Body of pancreas (tissue), 4 donors: ENCODE measurements around the gene SERPINA5. TPM values are rescaled to one million over a fixed set of nuclear protein-coding genes. Genes with fewer than 3 reads are reported as not detected.

Experiments
- ATAC-seq: fragments of 150-250 bp; one replicate; pipeline ENCODE4 v1.9.1; 2016
- DNase-seq, 4 donors: peaks; one replicate each; pipeline ENCODE4 v3.0.0-alpha.2; 2019
- H3K27ac ChIP-seq, 4 donors: fragments of 200-600 bp; sonication (generic); 1 replicate in 3 of 4; 2 replicates in 1 of 4; pipeline versions ENCODE4 v1.5.1 to v1.6.1; 2016 to 2019; ENCODE audit warnings: mild to moderate bottlenecking in 1 of 4, mixed read lengths in 1 of 4, moderate library complexity in 1 of 4
- H3K27me3 ChIP-seq, 2 donors: fragments of 200-600 bp; sonication (generic); one replicate each; pipeline ENCODE4 v1.6.0; 2016; ENCODE audit warnings: mild to moderate bottlenecking in 1 of 2
- H3K36me3 ChIP-seq, 2 donors: fragments of 200-600 bp; sonication (generic); replicated peaks in 1 of 2; 2 replicates each; pipeline ENCODE4 v1.5.1; 2016; ENCODE audit warnings: low read depth in 2 of 2; ENCODE audit not compliant: insufficient read depth in 1 of 2
- H3K4me1 ChIP-seq: fragments of 200-600 bp; sonication (generic); one replicate; pipeline ENCODE4 v1.6.0; 2016
- H3K4me3 ChIP-seq, 2 donors: fragments of 200-600 bp; sonication (generic); 1 replicate in 1 of 2; 2 replicates in 1 of 2; pipeline ENCODE4 v1.5.1; 2016 to 2019
- H3K9me3 ChIP-seq, 3 donors: fragments of 200-600 bp; sonication (generic); 1 replicate in 2 of 3; 2 replicates in 1 of 3; pipeline ENCODE4 v1.5.1; 2016
- CTCF ChIP-seq, 7 experiments: fragments of 450-650 bp in 4 of 7; fragments of 200-600 bp in 3 of 7; sonication (generic) in 3 of 7; IDR thresholded peaks; one replicate each; pipeline ENCODE4 v1.5.1; 2016 to 2019; ENCODE audit warnings: antibody characterized with exemption in 7 of 7
- POLR2A ChIP-seq, 3 donors: fragments of 450-650 bp; IDR thresholded peaks; one replicate each; pipeline ENCODE4 v1.6.1; 2016; ENCODE audit warnings: antibody characterized with exemption in 3 of 3, mild to moderate bottlenecking in 2 of 3
- WGBS, 2 donors: methylation state at CpG; one replicate each; pipeline ENCODE4 v1.1.5; 2017; 5-methylcytosine and 5-hydroxymethylcytosine counted together
- intact Hi-C: fragments of 100-400 bp; cut with DNase I; formaldehyde crosslinking; loops from one replicate; pipeline ENCODE4 v1.15.1; 2023
- total RNA-seq, 2 donors: library from RNA; depleted of rRNA; stranded (reverse); fragments of >200 nt; gene quantifications; one replicate each; pipeline ENCODE4 v1.1.0, GENCODE V29; 2016

SERPINA5 gene
- total RNA-seq, 2 donors from 2014 or later = 76.0 to 101 TPM

- peaks cover 65% of the 10 kb centered on the region for H3K4me1 ChIP-seq
- DNase-seq (peak in 3 of 4 donors; percentile 33 to 60 (median 45)), ATAC-seq (peak; percentile 16)
- peaks cover 4 to 5% of the 10 kb centered on the region in 2 donors for H3K36me3 ChIP-seq
- TF ChIP-seq POLR2A (IDR thresholded peaks at IDR 0.05) (no peak), CTCF (IDR thresholded peaks at IDR 0.05) (no peak)
- no peaks in the 10 kb centered on the region for H3K9me3 ChIP-seq
- WGBS, 2 donors = 65 to 70% methylated on average over 5 to 6 of the region's 6 CpGs
- intact Hi-C loops = no loop called here
- no peaks in the 10 kb centered on the region for H3K27me3 ChIP-seq
- peak overlapping the region; percentile 44 to 75 (median 66) for H3K27ac ChIP-seq
- no peak overlapping the region for H3K4me3 ChIP-seq
Observed at GRCh38 chr14:94571950-94572349, 9.3 kb upstream of the SERPINA5 start.

GRCh38 chr14:94572637-94573303 lies 8.5 kb upstream of the SERPINA5 start:
- peak; percentile 66 for ATAC-seq

GRCh38 chr14:94573475-94574277 lies 7.5 kb upstream of the SERPINA5 start:
- H3K4me1 ChIP-seq = peaks cover 69% of the 10 kb centered on the region
- ATAC-seq (no peak), DNase-seq (peak in 1 of 4 donors; percentile 6)
- TF ChIP-seq CTCF (IDR thresholded peaks at IDR 0.05) (no peak), POLR2A (IDR thresholded peaks at IDR 0.05) (no peak)
- no peaks in the 10 kb centered on the region for H3K27me3 ChIP-seq
- 79 to 86% methylated on average over 6 of the region's 6 CpGs for WGBS, 2 donors
- peak overlapping the region; percentile 57 to 75 (median 66) for H3K27ac ChIP-seq
- no peaks in the 10 kb centered on the region for H3K9me3 ChIP-seq
- intact Hi-C loops = no loop called here
- H3K4me3 ChIP-seq = no peak overlapping the region
- H3K36me3 ChIP-seq = peaks cover 3 to 4% of the 10 kb centered on the region in 2 donors

More at GRCh38 chr14:94572637-94573303, 8.5 kb upstream of the SERPINA5 start:
- intact Hi-C loops = no loop called here
- peak in 2 of 4 donors; percentile 25 to 61 for DNase-seq
- H3K27me3 ChIP-seq = no peaks in the 10 kb centered on the region
- no peak overlapping the region for H3K4me3 ChIP-seq
- 13 to 18% methylated on average over 7 of the region's 7 CpGs for WGBS, 2 donors
- TF ChIP-seq CTCF (IDR thresholded peaks at IDR 0.05) (no peak), POLR2A (IDR thresholded peaks at IDR 0.05) (no peak)
- H3K4me1 ChIP-seq = peaks cover 69% of the 10 kb centered on the region
- peak overlapping the region; percentile 57 to 75 (median 66) for H3K27ac ChIP-seq
- H3K9me3 ChIP-seq = no peaks in the 10 kb centered on the region
- H3K36me3 ChIP-seq = peaks cover 4 to 5% of the 10 kb centered on the region in 2 donors

GRCh38 chr14:94574336-94574735 lies 6.9 kb upstream of the SERPINA5 start:
- WGBS, 2 donors = 74 to 93% methylated on average over 3 of the region's 3 CpGs
- TF ChIP-seq POLR2A (IDR thresholded peaks at IDR 0.05) (no peak), CTCF (IDR thresholded peaks at IDR 0.05) (no peak)
- Histone ChIP-seq H3K4me3 (no peak overlapping the region), H3K27me3 (no peaks in the 10 kb centered on the region), H3K9me3 (no peaks in the 10 kb centered on the region), H3K27ac (peak overlapping the region in 2 of 4 donors; percentile 66 to 75), H3K4me1 (peaks cover 69% of the 10 kb centered on the region), H3K36me3 (peaks cover under 1 to 3% of the 10 kb centered on the region in 2 donors)
- DNase-seq (peak in 1 of 4 donors; percentile 8), ATAC-seq (no peak)
- intact Hi-C loops = no loop called here
